Measurements from ENCODE around the gene LRRC36. TPM values are rescaled to one million over a fixed set of nuclear protein-coding genes. Genes with fewer than 3 reads are reported as not detected.
A peak's percentile ranks its signal among the peaks of the same experiment; 100 is the strongest.

The LRRC36 gene
- total and polyA plus RNA-seq, 9 of the 15 experiments (the other 6 are each of a cell fraction or from before 2014, with no cell fraction given): 0.09 to 0.40 (median 0.17) TPM; not detected in 1

- TF ChIP-seq ATF3 (IDR thresholded peaks at IDR 0.05): peak; percentile 60
- no peak for TF ChIP-seq ATF3 (CRISPR knock-in tag; conservative IDR thresholded peaks at IDR 0.05)
- TF ChIP-seq ZNF232 (CRISPR knock-in tag; IDR thresholded peaks at IDR 0.05): no peak
- TF ChIP-seq NFXL1 (CRISPR knock-in tag; IDR thresholded peaks at IDR 0.05): no peak
- TF ChIP-seq MXI1 (IDR thresholded peaks at IDR 0.05; ENCODE audit: low read depth, low read length): no peak
- no peak for TF ChIP-seq KHSRP (IDR thresholded peaks at IDR 0.05)
- TF ChIP-seq CTCF (IDR thresholded peaks at IDR 0.05 in 2 of 3, conservative IDR thresholded peaks at IDR 0.05 in 1 of 3; ENCODE audit: insufficient read depth in 2 of 3, low read depth in 1 of 3, low read length in 3 of 3): 0 out of 6 replicates have a peak, but pooled peaks of 1 of the 3 experiments have one; percentile 16
Observed at GRCh38 chr16:67283039-67283825, 43.4 kb upstream of the LRRC36 start (continued).

Data from K562 (cell line).